Tibial nerve (tissue), 4 donors: Measurements from ENCODE around the gene ALDOA.

Experiments used
- EP300 ChIP-seq, 2 donors: sonication (generic); formaldehyde crosslinking; IDR thresholded peaks; one replicate each; pipeline ENCODE4 v1.6.1; 2017; ENCODE audit warnings: antibody characterized with exemption in 2 of 2, mild to moderate bottlenecking in 1 of 2
- TF ChIP-seq, protein P1 (sequence below), 5 experiments: fragments of 200-600 bp in 3 of 5; fragments of 450-650 bp in 2 of 5; sonication (generic) in 3 of 5; IDR thresholded peaks; one replicate each; pipeline ENCODE4 v1.5.1; 2016 to 2019; ENCODE audit warnings: antibody characterized with exemption in 5 of 5, mild to moderate bottlenecking in 3 of 5, moderate library complexity in 2 of 5

GRCh38 chr16:30113711-30114333, 48.3 kb downstream of the ALDOA start:
- TF ChIP-seq, protein P1, sequence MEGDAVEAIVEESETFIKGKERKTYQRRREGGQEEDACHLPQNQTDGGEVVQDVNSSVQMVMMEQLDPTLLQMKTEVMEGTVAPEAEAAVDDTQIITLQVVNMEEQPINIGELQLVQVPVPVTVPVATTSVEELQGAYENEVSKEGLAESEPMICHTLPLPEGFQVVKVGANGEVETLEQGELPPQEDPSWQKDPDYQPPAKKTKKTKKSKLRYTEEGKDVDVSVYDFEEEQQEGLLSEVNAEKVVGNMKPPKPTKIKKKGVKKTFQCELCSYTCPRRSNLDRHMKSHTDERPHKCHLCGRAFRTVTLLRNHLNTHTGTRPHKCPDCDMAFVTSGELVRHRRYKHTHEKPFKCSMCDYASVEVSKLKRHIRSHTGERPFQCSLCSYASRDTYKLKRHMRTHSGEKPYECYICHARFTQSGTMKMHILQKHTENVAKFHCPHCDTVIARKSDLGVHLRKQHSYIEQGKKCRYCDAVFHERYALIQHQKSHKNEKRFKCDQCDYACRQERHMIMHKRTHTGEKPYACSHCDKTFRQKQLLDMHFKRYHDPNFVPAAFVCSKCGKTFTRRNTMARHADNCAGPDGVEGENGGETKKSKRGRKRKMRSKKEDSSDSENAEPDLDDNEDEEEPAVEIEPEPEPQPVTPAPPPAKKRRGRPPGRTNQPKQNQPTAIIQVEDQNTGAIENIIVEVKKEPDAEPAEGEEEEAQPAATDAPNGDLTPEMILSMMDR (IDR thresholded peaks at IDR 0.05), result no peak
- no peak for TF ChIP-seq EP300 (IDR thresholded peaks at IDR 0.05)
